Stomach (tissue), 4 donors: Measurements from ENCODE around the gene ABCG5.

ENCODE experiments used
- CTCF ChIP-seq, 7 experiments: fragments of 450-650 bp in 4 of 7; fragments of 200-600 bp in 3 of 7; sonication (generic) in 3 of 7; IDR thresholded peaks; one replicate each; pipeline ENCODE4 v1.5.1; 2016 to 2019; ENCODE audit warnings: antibody characterized with exemption in 7 of 7, control low read depth in 2 of 7, mild to moderate bottlenecking in 1 of 7
- EP300 ChIP-seq: sonication (generic); formaldehyde crosslinking; IDR thresholded peaks from one replicate; pipeline ENCODE4 v1.6.1; 2017; ENCODE audit warnings: antibody characterized with exemption
- POLR2A ChIP-seq, 4 donors: fragments of 450-650 bp; IDR thresholded peaks; one replicate each; pipeline ENCODE4 v1.6.1; 2016; ENCODE audit warnings: antibody characterized with exemption in 4 of 4, control low read depth in 2 of 4, mild to moderate bottlenecking in 1 of 4, moderate library complexity in 1 of 4
- POLR2AphosphoS5 ChIP-seq, 3 donors: sonication (generic); formaldehyde crosslinking; IDR thresholded peaks; one replicate each; pipeline ENCODE4 v1.6.1; 2016; ENCODE audit warnings: antibody characterized with exemption in 3 of 3

- TF ChIP-seq POLR2AphosphoS5 (IDR thresholded peaks at IDR 0.05): no peak
- TF ChIP-seq CTCF (IDR thresholded peaks at IDR 0.05): no peak
- TF ChIP-seq EP300: no peak
- TF ChIP-seq POLR2A (IDR thresholded peaks at IDR 0.05): no peak
These were observed 14.1 kb downstream of the ABCG5 start for GRCh38 chr2:43824512-43824911.
